HG02798 (cell line): ENCODE results near the gene ICE1.
"Not testable (repeated sequence)": the region's sequence is repeated elsewhere in the genome, so short reads cannot be mapped to it uniquely, and the experiment has no call there.

Source experiments
- ATAC-seq: cut with Tn5 transposase; IDR thresholded peaks from one replicate; pipeline ENCODE4 v1.9.1; 2021; ENCODE audit warnings: mild to moderate bottlenecking; ENCODE audit not compliant: unreplicated experiment, poor library complexity

Gene ICE1

GRCh38 chr5:5436203-5436760 lies 13.8 kb downstream of the ICE1 start:
- ATAC-seq = no peak

GRCh38 chr5:5437227-5438172 lies 15.0 kb downstream of the ICE1 start:
- no peak for ATAC-seq

GRCh38 chr5:5451863-5452262 lies 29.4 kb downstream of the ICE1 start:
- ATAC-seq = no peak

GRCh38 chr5:5453131-5453530 lies 30.7 kb downstream of the ICE1 start:
- no peak for ATAC-seq

GRCh38 chr5:5454391-5454790 lies 31.9 kb downstream of the ICE1 start:
- ATAC-seq = no peak

GRCh38 chr5:5456858-5457257 lies 34.4 kb downstream of the ICE1 start:
- ATAC-seq = no peak

- ATAC-seq = no peak
These were observed 37.8 kb downstream of the ICE1 start for GRCh38 chr5:5460311-5460710.

GRCh38 chr5:5461012-5461411 lies 38.5 kb downstream of the ICE1 start:
- ATAC-seq = no peak

GRCh38 chr5:5464036-5464715 lies 41.7 kb downstream of the ICE1 start:
- ATAC-seq = no peak

GRCh38 chr5:5466227-5466626 lies 43.8 kb downstream of the ICE1 start:
- ATAC-seq = no peak

- no peak for ATAC-seq
These were observed 45.3 kb downstream of the ICE1 start for GRCh38 chr5:5467737-5468136.

- no peak for ATAC-seq
These were observed 48.5 kb downstream of the ICE1 start for GRCh38 chr5:5470933-5471332.

GRCh38 chr5:5473226-5473625 lies 50.7 kb downstream of the ICE1 start:
- ATAC-seq = no peak

GRCh38 chr5:5474961-5475360 lies 52.5 kb downstream of the ICE1 start:
- no peak for ATAC-seq

- ATAC-seq = no peak
These were observed 53.5 kb downstream of the ICE1 start for GRCh38 chr5:5475975-5476374.

- ATAC-seq = not testable (repeated sequence)
These were observed 57.1 kb downstream of the ICE1 start for GRCh38 chr5:5479578-5479977.

- no peak for ATAC-seq
These were observed 58.1 kb downstream of the ICE1 start for GRCh38 chr5:5480481-5481111.

- no peak for ATAC-seq
These were observed 58.7 kb downstream of the ICE1 start for GRCh38 chr5:5481206-5481605.

- ATAC-seq = no peak
These were observed 59.2 kb downstream of the ICE1 start for GRCh38 chr5:5481633-5482032.

GRCh38 chr5:5483350-5483749 lies 60.9 kb downstream of the ICE1 start:
- no peak for ATAC-seq
